GM21723 (cell line): ENCODE data around the gene ORAI1.
"Not testable (repeated sequence)": the region's sequence is repeated elsewhere in the genome, so short reads cannot be mapped to it uniquely, and the experiment has no call there.

Experiments
- ATAC-seq: cut with Tn5 transposase; IDR thresholded peaks from one replicate; pipeline ENCODE4 v1.9.1; 2021; ENCODE audit warnings: mild to moderate bottlenecking, moderate library complexity; ENCODE audit not compliant: unreplicated experiment

ORAI1 gene

GRCh38 chr12:121648458-121649028 lies 22.2 kb downstream of the ORAI1 start:
- ATAC-seq: no peak

- ATAC-seq: no peak
Measured at GRCh38 chr12:121649322-121649721, 23.0 kb downstream of the ORAI1 start.

- no peak for ATAC-seq
Measured at GRCh38 chr12:121649819-121650353, 23.6 kb downstream of the ORAI1 start.

GRCh38 chr12:121651320-121651719 lies 25.0 kb downstream of the ORAI1 start:
- no peak for ATAC-seq

- ATAC-seq: no peak
Measured at GRCh38 chr12:121652767-121653497, 26.6 kb downstream of the ORAI1 start.

GRCh38 chr12:121653999-121654398 lies 27.7 kb downstream of the ORAI1 start:
- ATAC-seq: no peak

GRCh38 chr12:121656122-121656521 lies 29.8 kb downstream of the ORAI1 start:
- no peak for ATAC-seq

- ATAC-seq: no peak
Measured at GRCh38 chr12:121657305-121658008, 31.1 kb downstream of the ORAI1 start.

GRCh38 chr12:121661353-121662105 lies 35.2 kb downstream of the ORAI1 start:
- ATAC-seq: not testable (repeated sequence)

GRCh38 chr12:121663610-121663929 lies 37.2 kb downstream of the ORAI1 start:
- no peak for ATAC-seq

GRCh38 chr12:121666829-121667228 lies 40.5 kb downstream of the ORAI1 start:
- not testable (repeated sequence) for ATAC-seq

- ATAC-seq: no peak
Measured at GRCh38 chr12:121668750-121669520, 42.6 kb downstream of the ORAI1 start.

GRCh38 chr12:121669521-121669900 lies 43.2 kb downstream of the ORAI1 start, which contains the start of gene MORN3:
Gene MORN3, minus strand, starts transcription at chr12:121669654. Its CDS starts 171 bp downstream, at chr12:121669483.
- no peak for ATAC-seq

- no peak for ATAC-seq
Measured at GRCh38 chr12:121673013-121673511, 46.7 kb downstream of the ORAI1 start.

GRCh38 chr12:121676190-121676589 lies 49.9 kb downstream of the ORAI1 start:
- ATAC-seq: no peak

GRCh38 chr12:121678305-121678704 lies 52.0 kb downstream of the ORAI1 start:
- no peak for ATAC-seq

GRCh38 chr12:121678716-121679300 lies 52.5 kb downstream of the ORAI1 start:
- ATAC-seq: no peak

GRCh38 chr12:121679661-121680197 lies 53.4 kb downstream of the ORAI1 start:
- not testable (repeated sequence) for ATAC-seq

GRCh38 chr12:121688966-121689365 lies 62.6 kb downstream of the ORAI1 start:
- no peak for ATAC-seq
